SKM-1 treated with dmso at 0.1 percent for 144 hours (cell line): Measurements from ENCODE around the gene PTPRN2.
"Not testable (repeated sequence)": the region's sequence is repeated elsewhere in the genome, so short reads cannot be mapped to it uniquely, and the experiment has no call there.

Experiments
- DNase-seq: peaks from one replicate; lab custom pipeline; 2025; ENCODE audit not compliant: unreplicated experiment; lab: John Stamatoyannopoulos, UW

The PTPRN2 gene

GRCh38 chr7:158406364-158406763 is 181.3 kb downstream of the PTPRN2 start:
- DNase-seq, result no peak

- not testable (repeated sequence) for DNase-seq
Observed at GRCh38 chr7:158405771-158406170, 181.9 kb downstream of the PTPRN2 start.

- no peak for DNase-seq
Observed at GRCh38 chr7:158405324-158405723, 182.3 kb downstream of the PTPRN2 start.

- no peak for DNase-seq
Observed at GRCh38 chr7:158404031-158404761, 183.4 kb downstream of the PTPRN2 start.

GRCh38 chr7:158403013-158403821 is 184.4 kb downstream of the PTPRN2 start:
- DNase-seq, result no peak

GRCh38 chr7:158402471-158402870 is 185.2 kb downstream of the PTPRN2 start:
- no peak for DNase-seq

GRCh38 chr7:158401826-158402225 is 185.8 kb downstream of the PTPRN2 start:
- DNase-seq, result no peak

- no peak for DNase-seq
Observed at GRCh38 chr7:158401295-158401694, 186.3 kb downstream of the PTPRN2 start.

GRCh38 chr7:158400601-158401225 is 186.9 kb downstream of the PTPRN2 start:
- DNase-seq, result no peak

GRCh38 chr7:158399762-158400161 is 187.9 kb downstream of the PTPRN2 start:
- no peak for DNase-seq

GRCh38 chr7:158398750-158399149 is 188.9 kb downstream of the PTPRN2 start:
- no peak for DNase-seq

- DNase-seq, result no peak
Observed at GRCh38 chr7:158397885-158398284, 189.7 kb downstream of the PTPRN2 start.

- no peak for DNase-seq
Observed at GRCh38 chr7:158396982-158397862, 190.4 kb downstream of the PTPRN2 start.

- DNase-seq, result no peak
Observed at GRCh38 chr7:158396301-158396905, 191.2 kb downstream of the PTPRN2 start.

- DNase-seq, result no peak
Observed at GRCh38 chr7:158395780-158396278, 191.8 kb downstream of the PTPRN2 start.

- DNase-seq, result no peak
Observed at GRCh38 chr7:158395349-158395748, 192.3 kb downstream of the PTPRN2 start.

- no peak for DNase-seq
Observed at GRCh38 chr7:158394936-158395335, 192.7 kb downstream of the PTPRN2 start.

GRCh38 chr7:158393926-158394625 is 193.5 kb downstream of the PTPRN2 start:
- no peak for DNase-seq

GRCh38 chr7:158392251-158392650 is 195.4 kb downstream of the PTPRN2 start:
- DNase-seq, result no peak

- DNase-seq, result no peak
Observed at GRCh38 chr7:158391541-158391940, 196.1 kb downstream of the PTPRN2 start.
